H1 (cell line): Measurements from ENCODE around the gene EXOC1. TPM values are rescaled to one million over a fixed set of nuclear protein-coding genes. Genes with fewer than 3 reads are reported as not detected.

ENCODE experiments used
- CTCF ChIA-PET: fragments of 300-600 bp; sonication (Branson Sonifier 250); formaldehyde crosslinking; loops from one replicate; lab custom pipeline; 2021; ENCODE audit not compliant: partially characterized antibody; lab: Charles Lee
- POLR2A ChIA-PET: fragments of 300-600 bp; sonication (Branson Sonifier 250); formaldehyde crosslinking; loops from one replicate; lab custom pipeline; 2021; ENCODE audit warnings: inconsistent platforms; ENCODE audit not compliant: partially characterized antibody; lab: Charles Lee
- DNase-seq, 2 experiments: peaks; one replicate each; pipeline versions ENCODE4 v3.0.0 to v3.0.0-alpha.2; 2010 to 2022; ENCODE audit warnings: low spot score in 2 of 2, low read depth in 1 of 2, mixed read lengths in 1 of 2
- FAIRE-seq: peaks from 2 replicates; lab custom pipeline; 2011; peaks lifted over from hg19 to GRCh38; lab: Jason Lieb, UNC
- H2AFZ ChIP-seq: 2 replicates; pipeline ENCODE4 v1.8.1; 2012; ENCODE audit warnings: low read length, inconsistent platforms
- H2AK5ac ChIP-seq: 2 replicates; pipeline ENCODE4 v1.6.1; 2013; ENCODE audit warnings: low read depth, low read length
- H2BK120ac ChIP-seq: replicated peaks from 2 replicates; pipeline ENCODE3; 2013; ENCODE audit warnings: low read depth, low read length, inconsistent platforms
- H2BK12ac ChIP-seq: 2 replicates; pipeline ENCODE4 v1.6.1; 2013; ENCODE audit warnings: low read depth, low read length
- H2BK15ac ChIP-seq: 2 replicates; pipeline ENCODE4 v1.6.1; 2013; ENCODE audit warnings: low read length
- H2BK20ac ChIP-seq: 2 replicates; pipeline ENCODE4 v1.6.1; 2013; ENCODE audit warnings: low read length
- H2BK5ac ChIP-seq: 2 replicates; pipeline ENCODE4 v1.6.1; 2013; ENCODE audit warnings: low read depth, low read length
- H3K14ac ChIP-seq: 2 replicates; pipeline ENCODE4 v1.6.1; 2013; ENCODE audit warnings: inconsistent platforms; ENCODE audit not compliant: insufficient read length
- H3K18ac ChIP-seq: 2 replicates; pipeline ENCODE4 v1.6.1; 2013; ENCODE audit warnings: low read length; ENCODE audit errors: extremely low read depth
- H3K23ac ChIP-seq: 2 replicates; pipeline ENCODE4 v1.6.1; 2013; ENCODE audit warnings: inconsistent platforms; ENCODE audit not compliant: insufficient read length
- H3K23me2 ChIP-seq: 2 replicates; pipeline ENCODE4 v1.6.1; 2013; ENCODE audit warnings: low read depth, low read length
- H3K27ac ChIP-seq: 2 replicates; pipeline ENCODE4 v1.6.1; 2011; ENCODE audit warnings: low read depth, low read length, inconsistent platforms
- H3K27me3 ChIP-seq, 4 experiments: replicated peaks in 1 of 4; 1 replicate in 1 of 4; 2 replicates in 3 of 4; pipeline versions ENCODE4 v1.6.1 to v1.8.1; 2011 to 2013; ENCODE audit warnings: low read length in 3 of 4, mild to moderate bottlenecking in 3 of 4, inconsistent platforms in 2 of 4, mixed read lengths in 2 of 4, moderate library complexity in 1 of 4; ENCODE audit not compliant: control insufficient read depth in 3 of 4, insufficient read depth in 3 of 4; ENCODE audit errors: extremely low read depth in 1 of 4
- H3K36me3 ChIP-seq, 4 experiments: 2 replicates each; pipeline versions ENCODE4 v1.6.1 to v1.8.1; 2011 to 2013; ENCODE audit warnings: mild to moderate bottlenecking in 4 of 4, low read length in 3 of 4, moderate library complexity in 2 of 4, control low read depth in 1 of 4, inconsistent platforms in 1 of 4; ENCODE audit not compliant: insufficient read depth in 4 of 4, control insufficient read depth in 2 of 4
- H3K4ac ChIP-seq: replicated peaks from 2 replicates; pipeline ENCODE3; 2013; ENCODE audit warnings: low read length, low read depth, mixed read lengths, inconsistent platforms; ENCODE audit not compliant: insufficient read length
- H3K4me1 ChIP-seq, 4 experiments: replicated peaks in 1 of 4; 1 replicate in 1 of 4; 2 replicates in 3 of 4; pipeline versions ENCODE4 v1.6.1 to v1.8.1; 2011 to 2013; ENCODE audit warnings: low read length in 3 of 4, inconsistent platforms in 2 of 4, mixed read lengths in 1 of 4; ENCODE audit not compliant: insufficient read depth in 4 of 4, control insufficient read depth in 3 of 4
- H3K4me2 ChIP-seq, 2 experiments: 2 replicates each; pipeline versions ENCODE4 v1.6.1 to v1.8.1; 2011 to 2013; ENCODE audit warnings: low read depth in 2 of 2, low read length in 2 of 2, control low read depth in 1 of 2, inconsistent platforms in 1 of 2, mild to moderate bottlenecking in 1 of 2; ENCODE audit not compliant: insufficient read depth in 1 of 2
- H3K4me3 ChIP-seq, 4 experiments: fragments of 200-600, 300-600 bp in 1 of 4; sonication (generic), shearing (Covaris generic), sonication (Bioruptor Twin) in 1 of 4; 2 replicates each; pipeline versions ENCODE4 v1.5.1 to v1.8.1; 2011 to 2016; ENCODE audit warnings: low read length in 4 of 4, low read depth in 3 of 4, control low read depth in 2 of 4, inconsistent platforms in 2 of 4, mild to moderate bottlenecking in 2 of 4, mixed read lengths in 1 of 4, moderate library complexity in 1 of 4; ENCODE audit not compliant: insufficient read depth in 2 of 4; ENCODE audit errors: extremely low read depth in 1 of 4
- H3K56ac ChIP-seq: replicated peaks from 2 replicates; pipeline ENCODE3; 2013; ENCODE audit warnings: low read depth, mild to moderate bottlenecking, mixed read lengths, low read length, inconsistent platforms; ENCODE audit not compliant: insufficient read length
- H3K79me1 ChIP-seq: 2 replicates; pipeline ENCODE4 v1.6.1; 2013; ENCODE audit warnings: low read depth, low read length, control low read depth
- H3K79me2 ChIP-seq, 2 experiments: 2 replicates each; pipeline versions ENCODE4 v1.6.1 to v1.8.1; 2012 to 2013; ENCODE audit warnings: low read length in 2 of 2, mild to moderate bottlenecking in 2 of 2, inconsistent platforms in 1 of 2; ENCODE audit not compliant: insufficient read depth in 2 of 2, control insufficient read depth in 1 of 2
- H3K9ac ChIP-seq, 4 experiments: replicated peaks in 1 of 4; 1 replicate in 1 of 4; 2 replicates in 3 of 4; pipeline versions ENCODE4 v1.6.1 to v1.8.1; 2011 to 2013; ENCODE audit warnings: low read depth in 3 of 4, low read length in 3 of 4, control low read depth in 2 of 4, mild to moderate bottlenecking in 2 of 4, moderate library complexity in 2 of 4, inconsistent platforms in 1 of 4; ENCODE audit errors: extremely low read depth in 1 of 4
- H3K9me3 ChIP-seq, 2 experiments: 2 replicates each; pipeline versions ENCODE4 v1.6.1 to v1.8.1; 2012 to 2013; ENCODE audit warnings: mild to moderate bottlenecking in 2 of 2, moderate library complexity in 2 of 2, control low read depth in 1 of 2, inconsistent platforms in 1 of 2, low read depth in 1 of 2, low read length in 1 of 2, mixed read lengths in 1 of 2; ENCODE audit not compliant: insufficient read depth in 2 of 2
- H4K20me1 ChIP-seq, 2 experiments: replicated peaks in 1 of 2; 2 replicates each; pipeline versions ENCODE3 to v1.8.1; 2011 to 2013; ENCODE audit warnings: inconsistent platforms in 2 of 2, low read length in 2 of 2, mild to moderate bottlenecking in 1 of 2; ENCODE audit not compliant: insufficient read depth in 2 of 2, control insufficient read depth in 1 of 2
- H4K5ac ChIP-seq: 2 replicates; pipeline ENCODE4 v1.6.1; 2013; ENCODE audit warnings: low read length, low read depth, mixed read lengths, inconsistent platforms; ENCODE audit not compliant: insufficient read length
- H4K8ac ChIP-seq: 2 replicates; pipeline ENCODE4 v1.8.0; 2013; ENCODE audit warnings: mild to moderate bottlenecking, moderate library complexity, low read length, inconsistent platforms; ENCODE audit not compliant: insufficient read depth; ENCODE audit errors: extremely low read depth
- H4K91ac ChIP-seq: replicated peaks from 2 replicates; pipeline ENCODE3; 2013; ENCODE audit warnings: low read length, mixed read lengths, inconsistent platforms; ENCODE audit not compliant: insufficient read length
- CBX5 ChIP-seq: fragments of 300-800, 300-1000 bp; sonication (generic); IDR thresholded peaks from 2 replicates; pipeline ENCODE4 v1.7.1; 2016; ENCODE audit warnings: antibody characterized with exemption, low read length, low read depth
- KDM5A ChIP-seq: fragments of 200-600 bp; IDR thresholded peaks from 2 replicates; pipeline ENCODE4 v1.7.1; 2012; ENCODE audit warnings: mild to moderate bottlenecking, low read length, inconsistent platforms, mixed read lengths
- RFX5 ChIP-seq: IDR thresholded peaks from 2 replicates; pipeline ENCODE4 v1.6.1; 2011; ENCODE audit warnings: low read depth, low read length, improper control_type of control experiment, borderline replicate concordance
- SIX5 ChIP-seq: IDR thresholded peaks from 2 replicates; pipeline ENCODE4 v1.6.1; 2011; ENCODE audit warnings: mild to moderate bottlenecking, low read depth, low read length
- TEAD4 ChIP-seq: IDR thresholded peaks from 2 replicates; pipeline ENCODE4 v1.6.1; 2012; ENCODE audit warnings: low read depth, low read length, inconsistent platforms, mixed read lengths
- WGBS, 2 experiments: shearing (Covaris generic) in 1 of 2; methylation state at CpG; one replicate each; pipeline versions ENCODE4 v1.1.6 to v1.1.7; 2013 to 2015; ENCODE audit warnings: low lambda C conversion rate in 2 of 2, mixed read lengths in 2 of 2, inconsistent platforms in 1 of 2, low coverage in 1 of 2, missing lambda C conversion rate in 1 of 2; ENCODE audit not compliant: insufficient replicate concordance in 2 of 2, insufficient coverage in 1 of 2, insufficient read length in 1 of 2; ENCODE audit errors: extremely low coverage in 1 of 2, missing lambda C conversion rate in 1 of 2; 5-methylcytosine and 5-hydroxymethylcytosine counted together
- polyA plus RNA-seq, 7 experiments: library from polyadenylated mRNA; depleted of rRNA in 3 of 7; stranded (reverse) in 5 of 7; unstranded in 2 of 7; fragments of >200 nt in 5 of 7; fragments of 200-250 nt in 2 of 7; gene quantifications; 1 replicate in 5 of 7; 2 replicates in 1 of 7; 4 replicates in 1 of 7; pipeline versions ENCODE4 v1.2.1 to v1.2.3, GENCODE V29; 2011 to 2013; ENCODE audit warnings: missing spikeins in 2 of 7, mixed read lengths in 2 of 7
- total RNA-seq: library from RNA; stranded (reverse); fragmentation: NEBNext Ultra II Directional; extraction: Animal tissue kit (Norgen Biotek cat#: 25700); gene quantifications from 2 replicates; pipeline ENCODE4 v1.2.1, GENCODE V29; 2021
- TF ChIP-seq, protein P1 (sequence below), 3 experiments: IDR thresholded peaks; 1 replicate in 2 of 3; 2 replicates in 1 of 3; pipeline versions ENCODE4 v1.5.1 to v1.6.1; 2011; ENCODE audit warnings: low read length in 3 of 3, mild to moderate bottlenecking in 3 of 3, inconsistent platforms in 2 of 3, low read depth in 1 of 3, moderate library complexity in 1 of 3; ENCODE audit not compliant: insufficient read depth in 1 of 3; ENCODE audit errors: control extremely low read depth in 1 of 3

The EXOC1 gene
- total and polyA plus RNA-seq, 2 of the 8 experiments (the other 6 are each of a cell fraction or from before 2014, with no cell fraction given) = 5.9 to 19.6 TPM

GRCh38 chr4:55931833-55932232 is 78.4 kb downstream of the EXOC1 start:
- H3K23ac ChIP-seq = no peak overlapping the region
- TF ChIP-seq SIX5 (no peak), RFX5 (no peak), CBX5 (no peak), KDM5A (no peak), TEAD4 (no peak)
- TF ChIP-seq, protein P1, sequence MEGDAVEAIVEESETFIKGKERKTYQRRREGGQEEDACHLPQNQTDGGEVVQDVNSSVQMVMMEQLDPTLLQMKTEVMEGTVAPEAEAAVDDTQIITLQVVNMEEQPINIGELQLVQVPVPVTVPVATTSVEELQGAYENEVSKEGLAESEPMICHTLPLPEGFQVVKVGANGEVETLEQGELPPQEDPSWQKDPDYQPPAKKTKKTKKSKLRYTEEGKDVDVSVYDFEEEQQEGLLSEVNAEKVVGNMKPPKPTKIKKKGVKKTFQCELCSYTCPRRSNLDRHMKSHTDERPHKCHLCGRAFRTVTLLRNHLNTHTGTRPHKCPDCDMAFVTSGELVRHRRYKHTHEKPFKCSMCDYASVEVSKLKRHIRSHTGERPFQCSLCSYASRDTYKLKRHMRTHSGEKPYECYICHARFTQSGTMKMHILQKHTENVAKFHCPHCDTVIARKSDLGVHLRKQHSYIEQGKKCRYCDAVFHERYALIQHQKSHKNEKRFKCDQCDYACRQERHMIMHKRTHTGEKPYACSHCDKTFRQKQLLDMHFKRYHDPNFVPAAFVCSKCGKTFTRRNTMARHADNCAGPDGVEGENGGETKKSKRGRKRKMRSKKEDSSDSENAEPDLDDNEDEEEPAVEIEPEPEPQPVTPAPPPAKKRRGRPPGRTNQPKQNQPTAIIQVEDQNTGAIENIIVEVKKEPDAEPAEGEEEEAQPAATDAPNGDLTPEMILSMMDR (IDR thresholded peaks at IDR 0.05; ENCODE audit: control extremely low read depth in 1 of 3, insufficient read depth in 1 of 3, low read depth in 1 of 3, low read length in 3 of 3) = no peak
- no peaks in the 10 kb centered on the region for H4K20me1 ChIP-seq
- H4K8ac ChIP-seq = no peak overlapping the region
- H3K9ac ChIP-seq = no peak overlapping the region
- ChIA-PET POLR2A (no interaction called here), CTCF (interaction anchor here (1.5 to 4.4 kb wide), 2 partner anchors 10 to 17 kb away, joined by 3 to 18 read pairs; partner anchors contain the start of gene CEP135)
- H3K4me2 ChIP-seq = no peak overlapping the region
- H3K23me2 ChIP-seq = no peaks in the 10 kb centered on the region
- H3K4ac ChIP-seq = no peak overlapping the region
- no peaks in the 10 kb centered on the region for H3K79me2 ChIP-seq
- no peaks in the 10 kb centered on the region; a peak in 1 of 8 replicates for H3K36me3 ChIP-seq
- no peak overlapping the region for H4K91ac ChIP-seq
- H2BK20ac ChIP-seq = no peak overlapping the region
- H2BK12ac ChIP-seq = no peak overlapping the region
- H2BK15ac ChIP-seq = no peak overlapping the region
- no peak overlapping the region for H2AK5ac ChIP-seq
- H3K9me3 ChIP-seq = no peaks in the 10 kb centered on the region
- no peak overlapping the region for H3K14ac ChIP-seq
- H3K79me1 ChIP-seq = no peaks in the 10 kb centered on the region
- no peak overlapping the region for H2BK120ac ChIP-seq
- no peak overlapping the region for H3K56ac ChIP-seq
- no peak overlapping the region for H3K4me3 ChIP-seq
- peaks cover 0 to 2% (median under 1%) of the 10 kb centered on the region in 4 experiments; a peak in 1 of 7 replicates for H3K4me1 ChIP-seq
- H2BK5ac ChIP-seq = no peak overlapping the region
- H3K27me3 ChIP-seq = no peaks in the 10 kb centered on the region
- no peak overlapping the region for H3K27ac ChIP-seq
- no peak overlapping the region for H4K5ac ChIP-seq
- DNase-seq (no peak), FAIRE-seq (no peak)
- no peak overlapping the region for H2AFZ ChIP-seq
- no peak overlapping the region for H3K18ac ChIP-seq
- 90% methylated on average over 3 of the region's 3 CpGs; no CpG with 5 or more reads in 1 of the 2 experiments for WGBS, 2 experiments
